T-helper 1 cell treated with Interleukin-12 subunit alpha and Interleukin-12 subunit beta and Interleukin-4 antibody, amounts not matched to agents 30 μg/mL and 1 μg/mL, for 36 hours (primary cell): ENCODE data around the gene SEMA7A.

Experiments
- H3K27ac Mint-ChIP-seq: one replicate; pipeline ENCODE4 v1.8.0; 2021; ENCODE audit warnings: mild to moderate bottlenecking, mixed read lengths
- H3K27me3 Mint-ChIP-seq: one replicate; pipeline ENCODE4 v1.8.0; 2021; ENCODE audit warnings: low read depth, mixed read lengths
- H3K36me3 Mint-ChIP-seq: one replicate; pipeline ENCODE4 v1.8.0; 2021; ENCODE audit warnings: low read depth, mixed read lengths
- H3K4me1 Mint-ChIP-seq: one replicate; pipeline ENCODE4 v1.8.0; 2021; ENCODE audit warnings: low read depth, mixed read lengths
- H3K4me3 Mint-ChIP-seq: one replicate; pipeline ENCODE4 v1.8.0; 2021; ENCODE audit warnings: mild to moderate bottlenecking, moderate library complexity, mixed read lengths
- H3K9me3 Mint-ChIP-seq: one replicate; pipeline ENCODE4 v1.8.0; 2021; ENCODE audit warnings: mixed read lengths

Gene SEMA7A

DNA sequence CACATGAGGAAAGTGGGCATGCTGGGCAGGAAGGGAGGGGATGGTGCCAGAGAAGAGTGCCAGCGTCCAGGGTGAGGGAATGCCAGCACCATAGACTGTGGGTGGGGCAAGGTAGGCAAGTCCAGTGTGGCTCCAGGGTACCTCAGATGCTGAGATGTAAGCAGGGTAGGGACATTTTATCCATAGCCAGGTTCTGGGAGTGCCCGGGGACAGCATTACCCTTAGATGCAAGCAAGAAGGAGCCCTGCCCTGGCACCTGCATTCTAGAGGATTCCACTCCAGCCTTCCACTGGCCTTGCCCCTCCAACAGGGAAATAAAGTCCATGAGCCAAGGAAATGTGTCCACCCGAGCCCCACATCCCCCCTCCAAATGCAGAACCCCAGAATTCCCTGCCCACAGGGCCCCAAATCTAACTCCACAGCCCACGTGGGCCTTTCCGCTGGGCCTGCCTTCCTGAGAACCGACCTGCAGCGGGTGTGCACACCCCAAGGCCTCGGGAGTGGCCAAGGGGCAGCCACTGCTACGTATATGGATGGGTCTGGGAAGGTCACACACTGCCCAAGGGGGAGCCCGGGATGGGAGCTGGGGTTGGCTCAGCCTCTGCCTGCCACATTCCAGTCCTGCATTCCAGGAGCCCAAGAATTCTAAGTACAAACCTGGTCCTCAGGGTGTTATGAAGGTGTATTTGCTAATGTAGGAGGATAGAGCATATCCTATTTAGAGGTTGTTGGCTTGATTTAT is 46.0 kb downstream of the SEMA7A start:
- no peak overlapping the region for H3K27ac Mint-ChIP-seq
- H3K4me1 Mint-ChIP-seq: peaks cover 48% of the 10 kb centered on the region
- H3K27me3 Mint-ChIP-seq: no peaks in the 10 kb centered on the region
- no peak overlapping the region for H3K4me3 Mint-ChIP-seq
- no peaks in the 10 kb centered on the region for H3K9me3 Mint-ChIP-seq
- no peaks in the 10 kb centered on the region for H3K36me3 Mint-ChIP-seq

DNA sequence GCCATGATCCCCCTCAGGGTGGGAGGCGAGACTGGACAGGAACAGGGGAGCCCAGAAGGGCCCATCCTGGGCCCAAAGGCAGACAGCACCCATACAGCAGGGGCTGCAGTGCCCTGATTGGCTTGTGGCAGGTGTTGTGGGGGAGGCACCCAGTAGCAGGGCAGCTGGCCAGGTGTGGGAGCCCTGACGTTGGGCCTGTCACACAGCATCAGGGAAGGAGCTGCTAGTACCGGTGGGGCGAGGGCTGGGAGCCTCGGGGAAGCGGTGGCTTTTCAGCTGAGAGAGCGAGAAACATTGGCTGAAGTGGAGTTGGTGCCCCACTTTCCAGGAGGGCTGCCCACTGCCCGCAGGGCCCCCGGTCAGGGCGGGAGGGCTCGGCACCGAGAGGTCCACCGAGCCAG is 46.6 kb downstream of the SEMA7A start:
- Mint-ChIP-seq H3K9me3 (no peaks in the 10 kb centered on the region), H3K27ac (no peak overlapping the region), H3K36me3 (no peaks in the 10 kb centered on the region), H3K4me3 (no peak overlapping the region), H3K27me3 (no peaks in the 10 kb centered on the region), H3K4me1 (peaks cover 49% of the 10 kb centered on the region)

DNA sequence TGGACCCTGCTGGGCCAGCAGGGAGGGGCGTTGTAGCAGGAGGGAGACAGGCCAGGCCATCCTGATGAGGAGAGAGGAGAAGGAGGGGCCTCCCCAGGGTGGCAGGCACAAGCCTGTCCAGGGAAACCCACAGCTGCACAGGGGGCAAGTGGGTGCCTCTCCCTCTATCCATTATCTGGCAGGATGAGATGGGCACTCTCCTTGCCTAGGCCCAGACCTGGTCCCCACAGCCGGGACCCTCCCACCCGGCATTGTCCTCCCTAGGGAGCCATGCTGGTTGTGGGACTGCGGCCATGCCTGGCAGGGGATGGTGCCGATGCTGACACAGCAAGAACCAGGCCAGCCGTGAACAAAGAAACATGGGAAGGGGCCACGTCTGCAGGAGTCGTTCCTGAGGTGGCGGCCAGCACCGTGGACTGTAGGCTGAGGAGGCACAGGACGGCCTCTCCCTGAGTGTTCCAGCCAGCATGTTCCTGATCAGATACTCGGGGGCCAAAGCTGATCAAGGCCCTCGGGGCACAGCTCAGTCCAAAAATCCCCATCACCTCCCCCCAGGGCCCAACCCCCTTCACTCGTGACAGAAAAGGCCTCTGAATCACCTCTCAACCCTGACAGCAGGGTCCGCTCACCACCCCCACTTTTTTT is 47.1 kb downstream of the SEMA7A start:
- peaks cover 45% of the 10 kb centered on the region for H3K4me1 Mint-ChIP-seq
- H3K9me3 Mint-ChIP-seq: no peaks in the 10 kb centered on the region
- H3K4me3 Mint-ChIP-seq: no peak overlapping the region
- H3K36me3 Mint-ChIP-seq: no peaks in the 10 kb centered on the region
- H3K27me3 Mint-ChIP-seq: no peaks in the 10 kb centered on the region
- peak overlapping the region; percentile 57 for H3K27ac Mint-ChIP-seq

DNA sequence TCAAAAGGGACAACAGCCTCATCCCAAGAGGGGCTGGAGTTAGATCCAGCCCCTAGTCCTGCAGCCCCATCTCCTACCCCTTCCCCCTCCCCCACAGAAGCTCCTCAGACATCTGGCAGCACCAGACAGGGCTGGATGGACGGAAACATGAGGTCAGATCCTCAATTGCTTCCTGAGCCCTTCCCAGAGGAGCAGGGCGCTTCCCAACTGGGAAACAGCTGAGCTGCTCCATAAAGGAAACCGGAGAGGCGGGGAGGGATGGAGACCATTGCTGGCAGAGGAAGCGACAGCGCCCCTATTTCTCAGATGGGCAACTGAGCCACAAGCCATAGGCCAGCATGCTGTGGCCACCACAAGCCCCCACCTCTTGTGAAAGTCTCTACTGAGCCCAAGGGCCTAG is 48.0 kb downstream of the SEMA7A start:
- Mint-ChIP-seq H3K4me1 (peaks cover 42% of the 10 kb centered on the region), H3K27ac (peak overlapping the region; percentile 97), H3K27me3 (no peaks in the 10 kb centered on the region), H3K36me3 (no peaks in the 10 kb centered on the region), H3K9me3 (no peaks in the 10 kb centered on the region), H3K4me3 (no peak overlapping the region)

DNA sequence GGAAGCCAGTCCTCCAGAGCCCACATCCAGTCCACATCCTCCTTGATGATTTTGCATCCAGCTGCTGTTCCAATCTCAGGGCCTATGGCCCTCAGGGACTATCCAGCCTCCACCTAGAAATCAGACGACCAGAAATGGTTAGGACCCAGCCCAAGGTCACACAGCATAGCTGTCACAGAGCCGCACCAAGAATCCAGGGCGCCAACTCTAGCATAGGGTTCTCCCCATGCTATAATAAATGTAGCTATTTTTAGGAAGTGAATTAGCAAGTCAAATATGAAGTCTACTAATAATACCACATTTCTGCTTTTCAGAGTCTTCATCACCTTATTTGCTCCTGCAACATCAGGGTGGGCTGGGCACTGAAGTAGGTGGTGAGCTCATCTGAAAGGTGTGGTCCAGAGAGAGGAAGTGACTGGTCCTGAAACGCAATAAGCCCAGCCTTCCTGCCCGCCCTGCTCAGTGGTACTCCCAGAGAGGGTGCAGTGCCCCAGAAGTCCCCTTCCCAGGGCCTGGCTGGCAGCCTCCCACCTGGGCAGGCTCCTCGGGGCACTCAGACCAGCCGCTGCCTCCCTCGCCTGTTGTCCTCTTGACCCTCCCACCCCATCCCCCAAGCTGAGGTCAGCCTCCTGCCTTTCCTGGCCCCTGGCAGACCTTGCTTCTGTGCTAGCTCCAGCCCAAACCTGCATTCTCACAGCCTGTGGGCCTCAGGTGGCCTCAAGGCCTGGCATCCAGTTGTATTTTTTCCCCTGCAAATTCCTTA is 48.7 kb downstream of the SEMA7A start:
- Mint-ChIP-seq H3K36me3 (no peaks in the 10 kb centered on the region), H3K27ac (peak overlapping the region; percentile 97), H3K27me3 (no peaks in the 10 kb centered on the region), H3K4me3 (peak overlapping the region; percentile 40), H3K4me1 (peaks cover 39% of the 10 kb centered on the region), H3K9me3 (no peaks in the 10 kb centered on the region)

DNA sequence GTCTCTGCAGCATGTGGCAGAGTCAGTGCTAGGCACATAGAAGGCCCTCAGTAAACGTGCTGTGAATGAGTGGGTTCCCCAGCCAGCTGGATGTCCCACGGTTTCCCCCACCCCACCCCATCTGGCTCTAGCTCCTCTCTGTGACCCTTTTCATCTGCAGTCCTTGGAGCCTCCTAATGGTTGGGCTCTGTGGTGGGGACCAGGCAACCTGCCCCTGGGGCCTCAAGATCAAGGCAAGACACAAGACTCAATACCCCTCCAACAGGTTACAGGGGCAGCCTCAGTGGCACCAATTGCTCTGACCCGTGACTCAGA is 49.2 kb downstream of the SEMA7A start:
- Mint-ChIP-seq H3K27ac (peak overlapping the region; percentile 97), H3K9me3 (no peaks in the 10 kb centered on the region), H3K27me3 (no peaks in the 10 kb centered on the region), H3K36me3 (no peaks in the 10 kb centered on the region), H3K4me1 (peaks cover 37% of the 10 kb centered on the region), H3K4me3 (peak overlapping the region; percentile 52)

DNA sequence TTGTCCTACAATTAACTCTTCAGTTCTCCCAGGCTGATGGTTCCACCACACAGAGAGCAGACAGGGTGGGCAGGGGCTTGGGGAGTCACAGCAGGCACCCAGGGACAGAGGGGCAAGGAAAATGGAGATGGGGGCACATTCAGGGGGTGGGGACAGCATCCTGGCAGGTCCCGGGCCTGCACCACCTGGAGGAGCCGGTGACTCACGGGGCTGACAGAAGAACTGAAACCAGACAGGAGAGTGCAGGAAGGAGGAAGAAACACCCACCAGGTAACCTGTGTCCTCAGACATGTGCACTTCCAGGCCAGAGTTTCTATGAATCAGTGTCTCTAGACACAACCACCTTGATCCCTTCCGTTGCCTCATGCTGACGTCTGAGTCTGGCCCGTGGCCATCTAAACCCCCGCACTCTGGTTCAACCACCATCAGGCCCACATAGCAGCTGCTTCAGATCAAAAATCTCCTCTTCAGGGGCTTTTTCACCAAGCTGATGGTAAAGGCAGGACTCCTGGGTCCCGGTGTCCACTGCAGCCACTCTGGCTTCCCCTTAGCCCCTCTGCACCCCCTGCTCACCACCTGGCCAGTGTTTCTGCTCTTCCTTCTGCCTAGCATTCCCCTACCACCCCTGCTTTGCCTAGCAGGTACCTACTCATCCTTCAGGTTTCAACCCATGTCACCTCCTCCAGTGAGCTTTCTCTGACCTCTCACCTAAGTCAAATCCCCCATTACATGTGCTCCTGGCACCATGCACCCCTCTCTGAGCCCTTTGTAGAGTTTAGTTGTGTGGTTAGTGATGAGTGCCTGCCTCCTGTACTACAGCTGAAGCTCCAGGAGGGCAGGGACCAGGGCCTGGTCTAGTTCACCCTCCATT is 49.8 kb downstream of the SEMA7A start:
- H3K9me3 Mint-ChIP-seq: no peaks in the 10 kb centered on the region
- H3K4me1 Mint-ChIP-seq: peaks cover 41% of the 10 kb centered on the region
- H3K4me3 Mint-ChIP-seq: peak overlapping the region; percentile 52
- no peaks in the 10 kb centered on the region for H3K36me3 Mint-ChIP-seq
- H3K27ac Mint-ChIP-seq: peak overlapping the region; percentile 97
- no peaks in the 10 kb centered on the region for H3K27me3 Mint-ChIP-seq

DNA sequence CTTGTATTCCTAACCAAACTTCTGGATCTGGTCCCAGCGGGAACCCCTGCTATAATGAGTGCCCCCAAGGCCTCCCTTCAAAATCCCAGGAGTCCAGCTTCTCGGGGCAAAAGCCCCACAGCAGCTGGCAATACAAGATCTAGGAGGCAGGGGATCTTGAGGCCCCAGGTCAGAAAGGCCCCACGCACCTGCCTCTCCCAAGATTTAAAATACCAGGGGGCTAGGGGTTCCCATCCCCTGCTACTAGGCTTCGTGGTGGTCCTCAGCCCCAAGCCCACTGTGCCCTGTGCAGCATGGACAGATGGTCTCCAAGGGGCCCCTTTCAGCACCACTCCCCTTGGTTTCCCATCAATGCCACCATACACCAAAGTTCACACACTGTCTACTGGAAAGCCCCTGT is 50.5 kb downstream of the SEMA7A start:
- Mint-ChIP-seq H3K4me1 (peaks cover 48% of the 10 kb centered on the region), H3K27ac (peak overlapping the region; percentile 97), H3K36me3 (no peaks in the 10 kb centered on the region), H3K27me3 (no peaks in the 10 kb centered on the region), H3K4me3 (peak overlapping the region; percentile 52), H3K9me3 (no peaks in the 10 kb centered on the region)

DNA sequence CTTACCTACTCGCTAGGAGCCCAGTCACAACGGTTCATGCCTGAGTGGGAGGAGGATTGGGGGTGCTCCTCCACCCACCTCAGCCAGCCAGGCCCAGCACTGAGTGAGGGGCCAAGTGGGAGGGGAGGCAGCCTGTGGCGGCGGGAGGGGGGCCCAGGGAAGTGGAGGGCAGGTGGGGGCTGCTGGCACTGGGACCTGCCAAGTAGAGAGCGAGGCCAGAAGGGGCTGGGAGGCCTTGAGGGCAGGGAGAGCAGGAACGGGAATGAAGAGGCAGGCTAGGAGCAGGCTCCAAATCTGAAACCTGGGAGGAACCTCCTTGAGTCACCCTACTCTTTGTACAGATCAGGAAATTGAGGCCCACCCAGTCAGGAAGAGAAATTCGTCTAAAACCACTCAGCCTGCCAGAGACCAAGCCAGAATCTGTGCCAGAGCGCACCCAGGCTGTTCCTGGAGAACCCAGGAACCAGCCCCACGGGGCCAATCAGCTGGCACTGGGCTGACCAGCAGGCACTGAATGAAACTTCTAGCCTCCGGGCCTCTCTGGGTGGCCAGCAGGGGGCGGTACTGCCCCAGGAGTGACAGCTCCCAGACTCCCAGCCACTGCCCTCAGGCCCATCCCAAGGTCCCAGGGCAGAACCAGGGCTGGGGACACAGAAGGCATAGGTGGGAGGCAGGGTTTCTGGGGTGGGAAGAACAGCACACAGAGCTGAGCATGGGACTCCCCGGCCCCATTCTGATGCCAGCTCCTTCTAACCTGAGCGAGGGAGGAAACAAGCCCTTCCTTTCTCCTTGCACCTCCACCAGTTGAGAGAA is 51.5 kb downstream of the SEMA7A start:
- no peaks in the 10 kb centered on the region for H3K9me3 Mint-ChIP-seq
- no peaks in the 10 kb centered on the region for H3K27me3 Mint-ChIP-seq
- peak overlapping the region; percentile 97 for H3K27ac Mint-ChIP-seq
- H3K4me1 Mint-ChIP-seq: peaks cover 49% of the 10 kb centered on the region
- H3K4me3 Mint-ChIP-seq: no peak overlapping the region
- H3K36me3 Mint-ChIP-seq: no peaks in the 10 kb centered on the region

DNA sequence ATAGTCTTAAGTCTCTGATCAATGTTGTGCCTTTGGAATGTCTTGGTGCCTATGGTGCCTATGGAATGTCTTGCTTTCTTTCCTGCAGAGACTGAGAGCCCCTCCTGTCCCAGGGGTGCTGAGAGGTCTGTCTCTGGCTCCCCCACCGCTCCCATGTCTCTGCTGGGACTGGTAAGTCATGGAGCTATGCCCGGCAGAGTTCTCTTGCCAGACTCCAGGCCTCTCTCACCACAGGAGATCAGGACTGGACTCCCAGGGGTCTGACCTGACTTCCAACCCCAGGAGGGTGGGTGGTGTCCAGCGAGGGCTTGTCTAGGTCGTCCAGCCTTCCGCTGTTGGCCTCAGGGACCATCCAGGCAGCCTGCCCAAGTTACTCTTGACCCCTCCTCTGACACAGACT is 52.3 kb downstream of the SEMA7A start:
- Mint-ChIP-seq H3K4me3 (no peak overlapping the region), H3K36me3 (no peaks in the 10 kb centered on the region), H3K9me3 (no peaks in the 10 kb centered on the region), H3K4me1 (peaks cover 49% of the 10 kb centered on the region), H3K27ac (no peak overlapping the region), H3K27me3 (no peaks in the 10 kb centered on the region)

DNA sequence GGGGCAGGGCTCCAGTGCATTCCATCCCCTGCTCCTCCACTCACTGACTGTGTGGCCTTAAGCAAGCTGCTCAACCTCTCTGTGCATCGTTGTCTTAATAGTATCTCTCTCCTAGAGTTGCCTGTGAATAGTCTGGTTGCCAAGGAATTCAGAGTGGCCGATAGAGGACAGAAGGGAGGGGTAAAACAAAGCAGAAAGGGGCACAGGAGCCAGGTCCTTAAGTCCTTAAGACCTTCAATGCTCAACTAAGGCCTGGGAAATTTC is 52.6 kb downstream of the SEMA7A start:
- H3K9me3 Mint-ChIP-seq: no peaks in the 10 kb centered on the region
- peak overlapping the region; percentile 14 for H3K27ac Mint-ChIP-seq
- H3K27me3 Mint-ChIP-seq: no peaks in the 10 kb centered on the region
- H3K36me3 Mint-ChIP-seq: no peaks in the 10 kb centered on the region
- H3K4me3 Mint-ChIP-seq: no peak overlapping the region
- peaks cover 49% of the 10 kb centered on the region for H3K4me1 Mint-ChIP-seq

DNA sequence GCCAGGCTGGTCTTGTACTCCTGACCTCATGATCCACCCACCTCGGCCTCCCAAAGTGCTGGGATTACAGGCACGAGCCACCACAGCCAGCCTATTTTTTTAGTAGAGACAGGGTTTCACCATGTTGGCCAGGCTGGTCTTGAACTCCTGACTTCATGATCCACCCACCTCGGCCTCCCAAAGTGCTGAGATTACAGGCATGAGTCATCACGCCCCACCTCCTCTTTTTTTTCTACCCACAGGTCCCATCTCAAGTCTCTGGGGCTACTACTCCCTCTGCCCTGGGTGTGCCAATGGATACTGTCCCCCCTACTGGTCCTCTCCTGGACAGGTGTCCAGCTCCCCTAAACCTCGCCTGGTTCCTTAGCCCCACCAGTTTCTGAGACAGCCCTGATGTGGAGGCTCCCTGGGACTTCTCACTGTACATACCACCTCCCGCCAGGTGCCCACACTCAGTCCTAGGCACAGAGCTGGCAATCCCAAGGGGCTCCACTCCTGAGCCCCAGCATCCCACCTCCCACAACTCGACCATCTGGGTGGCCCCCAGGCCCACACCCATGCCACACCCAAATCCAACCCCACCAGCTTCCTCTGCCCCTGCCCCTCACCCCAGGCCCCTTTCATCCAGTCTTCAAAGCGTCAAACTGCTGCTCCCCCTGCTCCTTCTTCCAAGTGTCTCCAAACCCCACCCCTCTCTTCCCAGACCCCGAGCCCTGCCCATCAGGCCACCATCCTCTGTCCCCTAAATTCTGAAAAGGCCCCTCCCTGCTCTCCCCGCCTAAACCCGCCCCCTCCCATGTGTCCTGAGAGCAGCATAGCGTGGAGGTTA is 53.2 kb downstream of the SEMA7A start:
- Mint-ChIP-seq H3K27ac (peak overlapping the region; percentile 57), H3K4me1 (peaks cover 49% of the 10 kb centered on the region), H3K36me3 (no peaks in the 10 kb centered on the region), H3K9me3 (no peaks in the 10 kb centered on the region), H3K27me3 (no peaks in the 10 kb centered on the region), H3K4me3 (no peak overlapping the region)

DNA sequence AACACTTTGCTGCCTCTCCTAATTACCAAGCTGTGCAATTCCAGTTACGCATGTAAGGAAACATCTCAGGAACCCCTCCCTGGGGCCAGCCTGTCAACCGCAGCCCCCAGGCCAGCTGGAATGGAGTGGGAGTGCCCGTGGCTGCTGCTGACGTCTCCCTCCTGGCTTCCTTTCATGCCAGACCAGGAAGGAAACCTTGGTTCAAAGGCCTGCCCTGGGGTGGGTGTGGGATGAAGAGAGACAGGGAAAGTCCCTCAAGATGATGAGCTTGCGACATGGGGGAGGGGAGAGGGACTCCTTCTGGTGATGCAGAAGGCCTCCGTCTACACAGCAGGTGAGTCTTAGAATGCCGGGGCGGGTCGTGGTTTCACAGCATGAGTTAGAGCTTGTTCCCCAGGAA is 54.9 kb downstream of the SEMA7A start:
- Mint-ChIP-seq H3K27ac (peak overlapping the region; percentile 41), H3K9me3 (no peaks in the 10 kb centered on the region), H3K27me3 (no peaks in the 10 kb centered on the region), H3K4me3 (peak overlapping the region; percentile 32), H3K36me3 (no peaks in the 10 kb centered on the region), H3K4me1 (peaks cover 45% of the 10 kb centered on the region)
